HepG2 (cell line): ENCODE measurements around the gene HS6ST1. TPM values are rescaled to one million over a fixed set of nuclear protein-coding genes. Genes with fewer than 3 reads are reported as not detected.
A peak's percentile ranks its signal among the peaks of the same experiment; 100 is the strongest.

Source experiments
- ATRX ChIP-seq: sonication (generic); formaldehyde crosslinking; IDR thresholded peaks from 2 replicates; pipeline ENCODE4 v1.4.0; 2020; ENCODE audit warnings: missing genetic modification reagents, borderline replicate concordance
- MED8 ChIP-seq: sonication (generic); formaldehyde crosslinking; IDR thresholded peaks from 2 replicates; pipeline ENCODE4 v1.8.1; 2023; ENCODE audit warnings: mild to moderate bottlenecking, missing genetic modification reagents; ENCODE audit not compliant: insufficient replicate concordance
- SOX5 ChIP-seq: IDR thresholded peaks from 2 replicates; pipeline ENCODE4 v1.6.1; 2016; ENCODE audit warnings: borderline replicate concordance
- TRIM24 ChIP-seq: sonication (generic); formaldehyde crosslinking; IDR thresholded peaks from 2 replicates; pipeline ENCODE4 v1.8.0; 2022; ENCODE audit warnings: mild to moderate bottlenecking, missing genetic modification reagents
- ZIK1 ChIP-seq: sonication (generic); formaldehyde crosslinking; IDR thresholded peaks from 2 replicates; pipeline ENCODE4 v1.5.0; 2020; ENCODE audit warnings: mild to moderate bottlenecking, low read depth, missing genetic modification reagents, borderline replicate concordance
- ZNF12 ChIP-seq: sonication (generic); formaldehyde crosslinking; IDR thresholded peaks from 2 replicates; pipeline ENCODE4 v1.5.0; 2020; ENCODE audit warnings: missing genetic modification reagents
- ZNF343 ChIP-seq: sonication (generic); formaldehyde crosslinking; IDR thresholded peaks from 2 replicates; pipeline ENCODE4 v1.4.0; 2020; ENCODE audit warnings: mild to moderate bottlenecking, missing genetic modification reagents
- polyA plus RNA-seq, 8 experiments: library from polyadenylated mRNA; depleted of rRNA in 3 of 8; stranded (reverse) in 7 of 8; unstranded in 1 of 8; fragments of >200 nt; fragmentation: Illumina TruSeq in 4 of 8; extraction: Trizol in 4 of 8; gene quantifications; 2 replicates each; pipeline versions ENCODE4 v1.2.1 to v1.2.3, GENCODE V29; 2011 to 2016; ENCODE audit warnings: low read depth in 4 of 8, missing spikeins in 1 of 8, mixed read lengths in 1 of 8; ENCODE audit not compliant: insufficient read depth in 1 of 8
- total RNA-seq, 5 experiments: library from RNA; depleted of rRNA; stranded (reverse); fragments of >200 nt; fragmentation: Illumina TruSeq; extraction: Trizol; gene quantifications; 2 replicates each; pipeline ENCODE4 v1.2.3, GENCODE V29; 2016; ENCODE audit warnings: low read depth in 1 of 5
- TF ChIP-seq, protein P1 (sequence below): sonication (generic); formaldehyde crosslinking; conservative IDR thresholded peaks from 2 replicates; pipeline ENCODE4 v1.8.0; 2022; ENCODE audit warnings: mild to moderate bottlenecking, moderate library complexity, missing genetic modification reagents
- TF ChIP-seq, protein P2 (sequence below): sonication (generic); formaldehyde crosslinking; IDR thresholded peaks from 2 replicates; pipeline ENCODE4 v1.4.0; 2020; ENCODE audit warnings: mild to moderate bottlenecking, missing genetic modification reagents
- TF ChIP-seq, protein P3 (sequence below): sonication (generic); formaldehyde crosslinking; IDR thresholded peaks from 2 replicates; pipeline ENCODE4 v1.5.0; 2020; ENCODE audit warnings: missing genetic modification reagents
- TF ChIP-seq, protein P4 (sequence below): sonication (generic); formaldehyde crosslinking; IDR thresholded peaks from 2 replicates; pipeline ENCODE4 v1.8.1; 2022; ENCODE audit warnings: low read depth, mild to moderate bottlenecking, missing genetic modification reagents
- TF ChIP-seq, protein P5 (sequence below): sonication (generic); formaldehyde crosslinking; IDR thresholded peaks from 2 replicates; pipeline ENCODE4 v1.4.0; 2020; ENCODE audit warnings: missing genetic modification reagents, borderline replicate concordance

Gene HS6ST1
- total and polyA plus RNA-seq, 2 of the 13 experiments (the other 11 are each of a cell fraction or from before 2014, with no cell fraction given): 34.5 to 84.6 TPM

DNA sequence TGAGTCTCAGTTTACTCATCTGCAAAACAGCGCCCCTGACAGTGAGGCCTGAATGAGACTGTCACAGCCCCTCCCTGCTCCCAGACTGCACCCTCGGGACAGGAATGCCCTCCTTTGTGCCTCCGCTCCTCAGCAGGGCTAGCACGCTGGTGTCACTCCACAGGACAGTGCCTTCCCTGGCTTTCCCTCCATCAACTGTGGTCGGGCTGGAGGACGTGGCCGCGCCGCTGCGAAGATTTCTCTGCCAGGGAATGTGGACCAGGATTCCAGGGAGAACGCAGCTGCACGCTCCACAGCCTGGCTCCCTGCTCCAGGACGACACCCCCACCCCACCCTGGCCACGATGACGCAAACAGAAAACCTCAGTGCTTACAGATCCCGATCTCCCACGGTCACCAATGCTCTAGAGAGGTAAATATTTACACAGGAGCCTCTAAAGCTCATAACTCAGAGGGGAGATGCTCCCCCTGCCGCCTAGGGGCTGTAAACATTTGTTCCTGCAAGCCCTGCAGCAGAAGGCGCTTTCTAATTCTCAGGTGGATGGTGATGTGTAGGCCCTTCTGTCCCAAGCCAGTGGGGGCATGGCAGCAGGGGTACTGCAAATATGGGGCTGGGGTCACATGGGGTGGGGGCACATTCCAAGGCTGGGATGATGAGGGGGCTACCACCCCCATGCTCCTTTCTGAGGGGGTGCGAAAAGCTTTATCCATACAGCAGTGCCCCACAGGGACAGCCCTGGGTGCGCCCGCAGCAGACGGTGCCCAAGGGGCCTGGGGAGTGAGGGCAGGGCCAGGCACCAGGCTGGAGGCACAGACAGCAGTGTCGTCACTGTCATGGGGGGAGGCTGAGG is 12.4 kb downstream of the HS6ST1 start (continued):
- TF ChIP-seq, protein P1, sequence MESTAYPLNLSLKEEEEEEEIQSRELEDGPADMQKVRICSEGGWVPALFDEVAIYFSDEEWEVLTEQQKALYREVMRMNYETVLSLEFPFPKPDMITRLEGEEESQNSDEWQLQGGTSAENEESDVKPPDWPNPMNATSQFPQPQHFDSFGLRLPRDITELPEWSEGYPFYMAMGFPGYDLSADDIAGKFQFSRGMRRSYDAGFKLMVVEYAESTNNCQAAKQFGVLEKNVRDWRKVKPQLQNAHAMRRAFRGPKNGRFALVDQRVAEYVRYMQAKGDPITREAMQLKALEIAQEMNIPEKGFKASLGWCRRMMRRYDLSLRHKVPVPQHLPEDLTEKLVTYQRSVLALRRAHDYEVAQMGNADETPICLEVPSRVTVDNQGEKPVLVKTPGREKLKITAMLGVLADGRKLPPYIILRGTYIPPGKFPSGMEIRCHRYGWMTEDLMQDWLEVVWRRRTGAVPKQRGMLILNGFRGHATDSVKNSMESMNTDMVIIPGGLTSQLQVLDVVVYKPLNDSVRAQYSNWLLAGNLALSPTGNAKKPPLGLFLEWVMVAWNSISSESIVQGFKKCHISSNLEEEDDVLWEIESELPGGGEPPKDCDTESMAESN: no peak; the same call in none of the 2 replicates
- TF ChIP-seq ATRX (CRISPR knock-in tag): no peak
- TF ChIP-seq, protein P2, sequence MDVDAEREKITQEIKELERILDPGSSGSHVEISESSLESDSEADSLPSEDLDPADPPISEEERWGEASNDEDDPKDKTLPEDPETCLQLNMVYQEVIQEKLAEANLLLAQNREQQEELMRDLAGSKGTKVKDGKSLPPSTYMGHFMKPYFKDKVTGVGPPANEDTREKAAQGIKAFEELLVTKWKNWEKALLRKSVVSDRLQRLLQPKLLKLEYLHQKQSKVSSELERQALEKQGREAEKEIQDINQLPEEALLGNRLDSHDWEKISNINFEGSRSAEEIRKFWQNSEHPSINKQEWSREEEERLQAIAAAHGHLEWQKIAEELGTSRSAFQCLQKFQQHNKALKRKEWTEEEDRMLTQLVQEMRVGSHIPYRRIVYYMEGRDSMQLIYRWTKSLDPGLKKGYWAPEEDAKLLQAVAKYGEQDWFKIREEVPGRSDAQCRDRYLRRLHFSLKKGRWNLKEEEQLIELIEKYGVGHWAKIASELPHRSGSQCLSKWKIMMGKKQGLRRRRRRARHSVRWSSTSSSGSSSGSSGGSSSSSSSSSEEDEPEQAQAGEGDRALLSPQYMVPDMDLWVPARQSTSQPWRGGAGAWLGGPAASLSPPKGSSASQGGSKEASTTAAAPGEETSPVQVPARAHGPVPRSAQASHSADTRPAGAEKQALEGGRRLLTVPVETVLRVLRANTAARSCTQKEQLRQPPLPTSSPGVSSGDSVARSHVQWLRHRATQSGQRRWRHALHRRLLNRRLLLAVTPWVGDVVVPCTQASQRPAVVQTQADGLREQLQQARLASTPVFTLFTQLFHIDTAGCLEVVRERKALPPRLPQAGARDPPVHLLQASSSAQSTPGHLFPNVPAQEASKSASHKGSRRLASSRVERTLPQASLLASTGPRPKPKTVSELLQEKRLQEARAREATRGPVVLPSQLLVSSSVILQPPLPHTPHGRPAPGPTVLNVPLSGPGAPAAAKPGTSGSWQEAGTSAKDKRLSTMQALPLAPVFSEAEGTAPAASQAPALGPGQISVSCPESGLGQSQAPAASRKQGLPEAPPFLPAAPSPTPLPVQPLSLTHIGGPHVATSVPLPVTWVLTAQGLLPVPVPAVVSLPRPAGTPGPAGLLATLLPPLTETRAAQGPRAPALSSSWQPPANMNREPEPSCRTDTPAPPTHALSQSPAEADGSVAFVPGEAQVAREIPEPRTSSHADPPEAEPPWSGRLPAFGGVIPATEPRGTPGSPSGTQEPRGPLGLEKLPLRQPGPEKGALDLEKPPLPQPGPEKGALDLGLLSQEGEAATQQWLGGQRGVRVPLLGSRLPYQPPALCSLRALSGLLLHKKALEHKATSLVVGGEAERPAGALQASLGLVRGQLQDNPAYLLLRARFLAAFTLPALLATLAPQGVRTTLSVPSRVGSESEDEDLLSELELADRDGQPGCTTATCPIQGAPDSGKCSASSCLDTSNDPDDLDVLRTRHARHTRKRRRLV (CRISPR knock-in tag): no peak
- TF ChIP-seq ZIK1: peak; percentile 82; the same call in 1 of the 2 replicates
- TF ChIP-seq, protein P3, sequence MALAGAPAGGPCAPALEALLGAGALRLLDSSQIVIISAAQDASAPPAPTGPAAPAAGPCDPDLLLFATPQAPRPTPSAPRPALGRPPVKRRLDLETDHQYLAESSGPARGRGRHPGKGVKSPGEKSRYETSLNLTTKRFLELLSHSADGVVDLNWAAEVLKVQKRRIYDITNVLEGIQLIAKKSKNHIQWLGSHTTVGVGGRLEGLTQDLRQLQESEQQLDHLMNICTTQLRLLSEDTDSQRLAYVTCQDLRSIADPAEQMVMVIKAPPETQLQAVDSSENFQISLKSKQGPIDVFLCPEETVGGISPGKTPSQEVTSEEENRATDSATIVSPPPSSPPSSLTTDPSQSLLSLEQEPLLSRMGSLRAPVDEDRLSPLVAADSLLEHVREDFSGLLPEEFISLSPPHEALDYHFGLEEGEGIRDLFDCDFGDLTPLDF (CRISPR knock-in tag): no peak
- TF ChIP-seq TRIM24 (CRISPR knock-in tag): no peak
- no peak for TF ChIP-seq ZNF12 (CRISPR knock-in tag)
- peak; percentile 89 for TF ChIP-seq SOX5
- TF ChIP-seq, protein P4, sequence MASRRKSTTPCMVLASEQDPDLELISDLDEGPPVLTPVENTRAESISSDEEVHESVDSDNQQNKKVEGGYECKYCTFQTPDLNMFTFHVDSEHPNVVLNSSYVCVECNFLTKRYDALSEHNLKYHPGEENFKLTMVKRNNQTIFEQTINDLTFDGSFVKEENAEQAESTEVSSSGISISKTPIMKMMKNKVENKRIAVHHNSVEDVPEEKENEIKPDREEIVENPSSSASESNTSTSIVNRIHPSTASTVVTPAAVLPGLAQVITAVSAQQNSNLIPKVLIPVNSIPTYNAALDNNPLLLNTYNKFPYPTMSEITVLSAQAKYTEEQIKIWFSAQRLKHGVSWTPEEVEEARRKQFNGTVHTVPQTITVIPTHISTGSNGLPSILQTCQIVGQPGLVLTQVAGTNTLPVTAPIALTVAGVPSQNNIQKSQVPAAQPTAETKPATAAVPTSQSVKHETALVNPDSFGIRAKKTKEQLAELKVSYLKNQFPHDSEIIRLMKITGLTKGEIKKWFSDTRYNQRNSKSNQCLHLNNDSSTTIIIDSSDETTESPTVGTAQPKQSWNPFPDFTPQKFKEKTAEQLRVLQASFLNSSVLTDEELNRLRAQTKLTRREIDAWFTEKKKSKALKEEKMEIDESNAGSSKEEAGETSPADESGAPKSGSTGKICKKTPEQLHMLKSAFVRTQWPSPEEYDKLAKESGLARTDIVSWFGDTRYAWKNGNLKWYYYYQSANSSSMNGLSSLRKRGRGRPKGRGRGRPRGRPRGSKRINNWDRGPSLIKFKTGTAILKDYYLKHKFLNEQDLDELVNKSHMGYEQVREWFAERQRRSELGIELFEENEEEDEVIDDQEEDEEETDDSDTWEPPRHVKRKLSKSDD: 0 out of 2 replicates have a peak, but pooled peaks have one; percentile 35
- no peak for TF ChIP-seq MED8
- no peak for TF ChIP-seq ZNF343 (CRISPR knock-in tag)
- TF ChIP-seq, protein P5, sequence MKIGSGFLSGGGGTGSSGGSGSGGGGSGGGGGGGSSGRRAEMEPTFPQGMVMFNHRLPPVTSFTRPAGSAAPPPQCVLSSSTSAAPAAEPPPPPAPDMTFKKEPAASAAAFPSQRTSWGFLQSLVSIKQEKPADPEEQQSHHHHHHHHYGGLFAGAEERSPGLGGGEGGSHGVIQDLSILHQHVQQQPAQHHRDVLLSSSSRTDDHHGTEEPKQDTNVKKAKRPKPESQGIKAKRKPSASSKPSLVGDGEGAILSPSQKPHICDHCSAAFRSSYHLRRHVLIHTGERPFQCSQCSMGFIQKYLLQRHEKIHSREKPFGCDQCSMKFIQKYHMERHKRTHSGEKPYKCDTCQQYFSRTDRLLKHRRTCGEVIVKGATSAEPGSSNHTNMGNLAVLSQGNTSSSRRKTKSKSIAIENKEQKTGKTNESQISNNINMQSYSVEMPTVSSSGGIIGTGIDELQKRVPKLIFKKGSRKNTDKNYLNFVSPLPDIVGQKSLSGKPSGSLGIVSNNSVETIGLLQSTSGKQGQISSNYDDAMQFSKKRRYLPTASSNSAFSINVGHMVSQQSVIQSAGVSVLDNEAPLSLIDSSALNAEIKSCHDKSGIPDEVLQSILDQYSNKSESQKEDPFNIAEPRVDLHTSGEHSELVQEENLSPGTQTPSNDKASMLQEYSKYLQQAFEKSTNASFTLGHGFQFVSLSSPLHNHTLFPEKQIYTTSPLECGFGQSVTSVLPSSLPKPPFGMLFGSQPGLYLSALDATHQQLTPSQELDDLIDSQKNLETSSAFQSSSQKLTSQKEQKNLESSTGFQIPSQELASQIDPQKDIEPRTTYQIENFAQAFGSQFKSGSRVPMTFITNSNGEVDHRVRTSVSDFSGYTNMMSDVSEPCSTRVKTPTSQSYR (CRISPR knock-in tag): peak; percentile 63; the same call in 1 of the 2 replicates
